NCI-H526 (cell line): ENCODE data around the gene MTX2.

Experiments used
- DNase-seq, 2 experiments: peaks; one replicate each; lab custom pipeline; 2025; lab: John Stamatoyannopoulos, UW

Gene MTX2

DNA sequence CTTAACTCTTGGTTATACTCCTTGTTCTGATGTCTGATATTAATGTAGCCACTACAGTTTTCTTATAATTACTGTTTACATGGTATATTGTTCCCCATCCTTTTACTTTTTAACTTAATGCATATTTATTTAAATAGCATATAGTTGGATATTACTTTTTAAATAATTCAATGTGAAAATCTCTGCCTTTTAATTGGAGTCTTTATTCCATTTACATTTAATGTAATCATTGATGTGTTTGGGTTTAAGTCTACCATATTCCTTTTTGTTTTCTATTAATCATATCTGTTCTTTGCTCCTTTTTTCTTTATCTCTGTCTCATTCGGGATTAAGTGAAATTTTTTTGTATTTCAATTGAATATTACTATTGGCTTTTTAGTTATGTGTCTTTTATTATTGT is 109.1 kb downstream of the MTX2 start:
- no peak for DNase-seq

GRCh38 chr2:176380341-176380740 is 111.1 kb downstream of the MTX2 start:
- DNase-seq: peak in 1 of 2 experiments; percentile 5

- DNase-seq: no peak
Observed at GRCh38 chr2:176383100-176383499, 113.9 kb downstream of the MTX2 start.

GRCh38 chr2:176383836-176384442 is 114.7 kb downstream of the MTX2 start:
- DNase-seq: no peak

- no peak for DNase-seq
Observed at GRCh38 chr2:176385219-176385759, 116.0 kb downstream of the MTX2 start.

DNA sequence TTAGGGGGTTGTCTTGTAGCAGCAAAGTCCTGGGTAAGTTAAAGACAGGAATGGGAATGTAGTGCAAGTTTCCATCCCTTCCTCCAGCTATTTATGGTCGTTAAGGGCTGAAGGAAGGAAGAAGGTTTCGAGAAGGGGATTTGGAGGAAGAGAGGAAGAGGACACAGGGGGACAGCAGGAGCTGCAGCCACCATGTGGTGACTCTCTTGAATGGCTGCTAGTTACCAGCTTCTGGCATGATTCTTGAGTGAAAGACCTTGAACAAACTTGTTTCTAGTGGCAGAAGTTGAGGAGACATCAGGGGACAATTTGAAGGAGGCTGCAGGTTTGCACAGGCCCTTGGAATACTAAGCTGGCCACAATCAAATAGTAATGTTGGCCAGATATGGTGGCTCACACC is 116.6 kb downstream of the MTX2 start:
- DNase-seq: no peak
